DMS153 (cell line): ENCODE results near the gene CLDN6.
A peak's percentile ranks its signal among the peaks of the same experiment; 100 is the strongest.

Source experiments
- DNase-seq: peaks from one replicate; lab custom pipeline; 2025; lab: John Stamatoyannopoulos, UW

Gene CLDN6

GRCh38 chr16:3051494-3051893 lies 33.5 kb upstream of the CLDN6 start:
- DNase-seq: no peak

DNA sequence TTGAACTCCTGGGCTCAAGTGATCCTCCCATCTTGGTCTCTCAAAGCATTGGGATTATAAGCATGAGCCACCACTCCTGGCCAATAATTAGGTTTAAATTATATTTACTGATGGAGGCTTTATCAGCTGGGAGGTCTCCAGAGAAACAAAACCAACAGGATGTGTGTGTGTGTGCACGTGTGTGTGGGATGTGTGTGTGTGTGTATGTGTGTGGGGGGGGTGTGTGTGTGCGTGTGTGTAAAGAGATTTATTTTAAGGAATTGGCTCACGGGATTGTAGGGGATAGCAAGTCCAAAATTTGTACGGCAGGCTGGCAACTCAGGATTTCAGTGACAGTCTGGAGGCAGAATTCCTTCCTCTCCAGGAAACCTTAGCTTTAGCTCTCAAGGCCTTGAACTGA lies 33.0 kb upstream of the CLDN6 start:
- DNase-seq: no peak

GRCh38 chr16:3050487-3050886 lies 32.5 kb upstream of the CLDN6 start:
- no peak for DNase-seq

DNA sequence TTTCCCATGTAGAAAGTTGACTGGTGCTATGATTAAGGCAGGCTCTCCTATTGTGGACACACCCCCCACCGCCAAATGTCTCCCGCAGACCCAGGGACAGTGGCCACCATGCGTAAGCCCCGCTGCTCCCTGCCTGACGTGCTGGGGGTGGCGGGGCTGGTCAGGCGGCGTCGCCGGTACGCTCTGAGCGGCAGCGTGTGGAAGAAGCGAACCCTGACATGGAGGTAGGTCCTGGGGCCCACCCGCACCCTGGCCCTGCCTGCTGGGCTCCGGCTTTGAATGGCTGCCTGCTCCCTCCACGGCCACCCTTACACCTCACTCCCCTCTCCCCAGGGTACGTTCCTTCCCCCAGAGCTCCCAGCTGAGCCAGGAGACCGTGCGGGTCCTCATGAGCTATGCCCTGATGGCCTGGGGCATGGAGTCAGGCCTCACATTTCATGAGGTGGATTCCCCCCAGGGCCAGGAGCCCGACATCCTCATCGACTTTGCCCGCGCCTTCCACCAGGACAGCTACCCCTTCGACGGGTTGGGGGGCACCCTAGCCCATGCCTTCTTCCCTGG lies 32.0 kb upstream of the CLDN6 start:
- no peak for DNase-seq

DNA sequence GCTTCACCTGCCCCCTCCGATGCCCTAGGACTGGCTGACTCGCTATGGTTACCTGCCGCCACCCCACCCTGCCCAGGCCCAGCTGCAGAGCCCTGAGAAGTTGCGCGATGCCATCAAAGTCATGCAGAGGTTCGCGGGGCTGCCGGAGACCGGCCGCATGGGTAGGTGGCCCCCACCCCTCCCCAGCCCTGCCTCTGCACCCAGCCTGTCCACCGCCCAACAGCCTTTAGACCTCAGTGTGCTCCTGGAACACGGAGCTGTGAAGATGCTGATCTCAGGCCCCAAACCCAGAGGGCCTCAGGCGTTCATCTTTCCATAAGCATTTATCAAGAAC lies 29.4 kb upstream of the CLDN6 start:
- no peak for DNase-seq

DNA sequence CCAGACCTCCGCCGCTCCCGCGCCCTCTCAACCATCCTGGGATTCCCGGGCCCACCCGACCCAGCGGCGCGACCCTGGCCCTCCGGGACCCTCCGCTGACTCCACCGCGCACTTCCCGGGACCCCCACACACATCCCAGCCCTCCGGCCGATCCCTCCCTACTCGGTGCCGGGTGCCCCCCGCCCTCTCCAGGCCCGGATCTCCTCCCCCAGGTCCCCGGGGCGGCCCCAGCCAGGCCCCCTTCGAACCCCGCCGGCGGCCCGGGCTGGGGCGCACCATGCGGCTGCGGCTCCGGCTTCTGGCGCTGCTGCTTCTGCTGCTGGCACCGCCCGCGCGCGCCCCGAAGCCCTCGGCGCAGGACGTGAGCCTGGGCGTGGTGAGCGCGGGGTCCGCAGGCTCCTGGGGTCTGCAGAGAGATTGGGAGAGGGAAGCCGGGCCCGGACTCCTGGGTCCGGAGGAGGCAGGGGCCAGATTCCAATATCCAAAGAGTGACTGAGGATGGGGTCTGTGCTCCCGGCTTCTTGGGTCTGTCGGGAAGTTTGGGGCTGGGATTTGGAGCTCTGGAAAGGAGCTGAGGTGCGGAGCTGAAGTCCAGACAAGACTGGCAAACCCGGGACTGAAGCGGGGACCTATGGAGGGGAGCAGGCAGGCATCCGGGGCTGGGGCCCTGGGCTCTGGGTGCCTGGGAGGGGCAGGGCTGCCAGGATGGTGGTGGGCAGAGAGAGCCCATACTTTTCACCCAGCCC lies 28.8 kb upstream of the CLDN6 start:
- DNase-seq: no peak

DNA sequence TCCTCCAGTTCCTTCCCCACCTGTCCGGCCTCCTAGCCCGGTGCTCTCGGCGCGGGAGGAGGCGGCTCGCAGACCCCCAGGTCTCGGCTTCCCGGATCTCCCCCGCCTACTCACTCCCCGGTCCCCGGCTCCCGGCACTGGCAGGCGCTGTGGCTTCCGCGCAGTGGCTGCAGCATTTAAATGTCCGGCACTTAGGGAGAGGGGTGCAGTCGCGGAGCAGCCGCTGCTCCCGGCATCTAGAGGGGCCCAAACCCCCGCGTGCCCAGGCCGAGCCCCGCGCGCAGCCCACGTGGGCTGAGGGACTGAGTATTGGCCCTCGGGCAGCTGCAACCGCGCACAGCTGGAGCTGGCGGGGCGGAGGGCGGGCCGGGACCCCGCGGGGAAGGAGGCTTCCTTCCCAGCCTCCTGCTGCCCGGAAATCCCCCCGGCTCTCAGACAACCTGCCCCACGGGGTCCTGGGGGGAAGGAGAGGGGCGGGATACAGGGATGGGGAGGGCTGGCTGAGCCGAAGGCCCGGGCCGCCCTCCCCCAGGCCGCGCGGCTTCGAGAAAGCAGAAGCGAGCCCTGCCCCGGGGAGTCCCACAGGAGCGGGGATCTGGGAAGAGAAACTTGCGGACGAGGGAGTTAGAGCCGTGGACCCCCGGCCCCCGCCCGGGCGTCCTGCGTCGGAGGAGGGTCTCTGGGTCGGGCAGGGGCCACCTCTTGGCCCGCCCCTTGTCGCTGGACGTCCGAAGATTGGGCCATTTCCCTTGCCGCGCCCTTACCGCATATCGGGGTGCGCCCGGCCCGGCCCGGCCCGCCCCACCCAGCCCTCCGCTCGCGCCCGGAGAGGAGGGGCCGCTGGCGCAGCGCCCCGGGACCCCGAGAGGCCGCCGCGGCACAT lies 28.0 kb upstream of the CLDN6 start, which contains the start of gene MMP25:
Gene MMP25, plus strand, starts transcription at position 804 of the 883 bp plus-strand sequence. CDS start 357 bp downstream, outside the sequence.
- DNase-seq: no peak

DNA sequence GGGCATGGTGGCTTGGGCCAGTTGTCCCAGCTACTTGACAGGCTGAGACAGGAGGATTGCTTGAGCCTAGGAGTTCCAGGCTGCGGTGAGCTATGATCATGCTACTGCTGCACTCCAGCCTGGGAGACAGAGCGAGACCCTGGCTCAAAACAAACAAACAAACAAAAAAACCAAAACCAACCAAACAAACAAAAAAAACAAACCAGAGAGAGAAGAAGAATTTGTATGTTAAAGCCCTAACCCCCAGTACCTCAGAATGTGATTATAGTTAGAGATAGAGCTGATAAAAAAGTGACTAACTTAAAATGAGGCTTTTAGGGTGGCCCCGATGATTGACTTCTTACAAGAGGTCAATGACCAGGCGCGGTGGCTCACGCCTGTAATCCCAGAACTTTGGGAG lies 26.7 kb upstream of the CLDN6 start:
- no peak for DNase-seq

GRCh38 chr16:3042376-3042775 lies 24.4 kb upstream of the CLDN6 start:
- no peak for DNase-seq

- DNase-seq: no peak
Observed at GRCh38 chr16:3038896-3039295, 20.9 kb upstream of the CLDN6 start.

DNA sequence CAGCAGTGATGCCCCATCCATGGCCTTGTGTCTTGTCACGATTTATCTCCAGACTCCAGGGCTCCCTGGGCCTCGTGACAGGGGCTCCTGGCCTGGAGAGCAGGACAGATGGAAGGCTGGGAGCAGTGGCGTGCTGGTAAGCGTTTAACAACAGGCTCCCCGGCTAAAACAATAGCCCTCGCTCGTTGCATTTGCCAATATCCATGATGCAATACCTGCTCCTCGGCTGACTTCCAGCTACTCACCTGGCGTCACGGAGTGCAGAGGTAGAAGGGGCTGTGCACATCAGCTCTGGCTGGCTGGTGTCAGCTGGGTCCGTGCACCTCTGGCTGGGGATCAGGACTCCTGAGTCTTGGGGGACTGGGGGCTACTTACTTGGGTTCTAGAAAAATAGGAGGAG lies 20.3 kb upstream of the CLDN6 start:
- peak; percentile 76 for DNase-seq

DNA sequence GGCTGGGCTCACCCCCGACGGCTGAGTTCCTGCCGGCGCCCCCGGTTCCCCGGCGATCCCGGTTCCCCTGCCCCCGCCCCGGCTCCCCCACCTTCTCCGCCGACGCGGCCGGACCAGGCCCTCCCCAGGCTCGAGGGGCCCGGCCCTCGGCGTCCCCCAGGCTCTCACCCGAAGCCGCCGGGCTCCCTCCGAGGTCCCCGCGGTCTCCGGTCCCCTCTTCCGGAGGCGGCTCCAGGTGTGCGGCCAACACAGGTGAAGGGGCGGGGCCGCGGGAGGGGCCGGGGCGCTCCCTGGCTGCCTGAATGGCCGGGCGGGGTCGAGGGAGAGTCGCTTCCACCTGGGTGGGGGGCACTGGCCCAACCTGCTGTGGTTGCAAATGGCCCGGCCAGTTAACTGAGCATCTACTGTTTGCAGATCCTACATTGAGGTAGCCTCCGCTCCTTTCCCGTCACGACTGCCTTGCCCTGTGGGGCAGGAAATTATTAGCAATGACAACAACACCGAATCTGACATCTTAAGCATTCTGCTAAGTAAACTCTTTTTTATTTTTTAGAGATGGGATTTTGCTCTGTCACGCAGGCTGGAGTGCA lies 18.8 kb upstream of the CLDN6 start, which contains the start of gene BICDL2:
Gene BICDL2, minus strand, starts transcription at position 219 of the 590 bp plus-strand sequence. CDS start 1,448 bp downstream, outside the sequence.
- DNase-seq: no peak

DNA sequence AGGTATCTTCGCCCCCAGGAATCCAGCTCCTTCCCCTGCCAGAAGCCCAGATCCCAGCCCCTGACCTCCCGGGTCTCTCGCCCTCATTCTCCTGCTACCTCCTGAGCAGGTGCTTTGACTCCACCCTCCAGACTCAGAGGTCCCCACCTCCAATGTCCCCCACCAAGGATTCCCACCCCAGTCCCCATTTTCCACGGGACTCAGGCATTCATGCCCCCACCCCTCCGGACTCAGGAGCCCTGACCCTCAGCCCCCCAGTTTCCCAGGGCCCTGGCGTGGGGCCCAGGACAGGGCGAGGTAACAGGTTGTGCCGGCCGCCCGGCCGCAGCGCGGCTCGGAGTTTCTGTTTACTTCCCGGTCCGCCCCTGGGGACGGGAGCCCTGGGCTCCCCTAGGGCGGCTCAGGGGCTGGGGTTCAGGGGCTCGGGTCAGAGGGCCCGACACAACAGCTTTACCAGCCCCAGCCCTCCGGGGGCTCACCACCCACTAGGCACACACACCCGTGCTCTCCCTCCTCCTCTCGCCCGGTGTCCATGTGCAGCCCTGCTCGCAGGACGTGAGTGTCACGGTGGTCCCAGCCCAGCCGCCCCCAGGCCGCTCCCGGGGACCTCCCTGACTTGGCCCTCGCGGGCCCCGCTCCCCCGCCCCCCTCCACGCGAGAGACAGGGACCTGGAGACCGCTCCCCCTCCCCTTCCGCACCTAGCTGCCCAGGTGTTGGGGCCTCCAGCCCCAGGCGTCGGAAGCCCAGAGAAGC lies 18.2 kb upstream of the CLDN6 start:
- DNase-seq: no peak

DNA sequence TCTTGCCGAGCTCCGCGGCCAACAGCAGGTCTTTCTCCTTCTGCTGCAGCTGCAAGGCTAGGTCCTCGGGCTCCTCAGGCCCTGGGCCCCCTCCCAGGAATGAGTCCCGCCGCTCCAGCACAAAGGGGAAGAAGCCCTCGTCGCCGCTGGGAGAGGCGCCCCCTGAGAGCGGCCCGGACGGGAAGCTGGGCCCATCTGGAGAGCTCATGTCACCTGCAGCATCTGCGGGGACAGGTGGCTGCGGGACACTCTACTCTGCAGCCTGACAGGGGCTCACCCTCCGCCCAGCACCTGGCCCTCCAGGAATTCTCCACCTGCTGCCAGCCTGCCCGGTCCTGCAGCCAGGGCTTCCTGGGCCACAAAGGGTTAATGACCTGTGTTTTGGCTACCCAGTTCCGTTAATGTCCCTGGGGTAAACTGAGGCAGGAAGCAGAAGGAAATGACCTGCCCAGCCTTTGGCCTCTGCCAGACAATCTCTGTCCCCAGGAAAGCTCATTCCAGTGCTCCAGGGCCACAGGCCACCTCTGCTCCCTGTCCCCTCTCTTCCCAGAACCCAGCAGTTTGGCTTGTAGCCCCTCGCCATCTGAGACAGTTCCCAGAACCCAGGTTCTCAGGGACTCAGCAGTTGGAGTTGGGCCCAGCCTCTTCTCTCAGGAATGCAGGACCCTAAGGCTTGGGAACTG lies 17.4 kb upstream of the CLDN6 start:
- no peak for DNase-seq

DNA sequence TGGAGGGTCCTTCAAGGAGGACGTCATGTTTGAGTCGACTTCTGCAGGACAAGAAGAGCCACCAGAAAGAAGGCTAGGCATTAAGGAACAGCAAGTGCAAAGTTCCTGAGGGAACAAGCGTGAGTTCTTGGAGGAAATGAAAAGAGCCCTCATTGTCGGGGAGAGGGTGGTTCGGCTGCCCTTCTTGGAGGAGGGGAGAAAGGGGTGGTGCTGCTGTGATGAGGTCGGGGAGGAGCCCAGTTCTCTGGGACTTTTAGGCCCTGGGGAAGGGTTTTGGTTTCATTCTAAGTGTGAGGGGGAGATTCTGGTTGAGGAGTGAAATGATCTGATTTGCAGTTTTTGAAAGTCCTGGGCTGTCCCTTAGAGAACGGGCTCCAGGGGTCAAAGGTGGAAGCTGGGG lies 14.6 kb upstream of the CLDN6 start:
- no peak for DNase-seq

GRCh38 chr16:3030222-3031212 lies 12.5 kb upstream of the CLDN6 start:
- no peak for DNase-seq

- DNase-seq: no peak
Observed at GRCh38 chr16:3029491-3030221, 11.7 kb upstream of the CLDN6 start.

- no peak for DNase-seq
Observed at GRCh38 chr16:3028716-3029319, 10.8 kb upstream of the CLDN6 start.
